OCI-LY1 (cell line): ENCODE results near the gene SLC2A2.

Experiments
- H2AFZ ChIP-seq: fragments of 200-600 bp; sonication (generic), shearing (Covaris generic); 2 replicates; pipeline ENCODE4 v1.6.0; 2014; ENCODE audit warnings: antibody characterized with exemption, mild to moderate bottlenecking, low read length
- H3F3A ChIP-seq: fragments of 200-600 bp; sonication (generic), shearing (Covaris generic); 2 replicates; pipeline ENCODE4 v1.6.0; 2014; ENCODE audit warnings: mild to moderate bottlenecking, antibody characterized with exemption, low read length, moderate library complexity; ENCODE audit not compliant: insufficient read depth
- H3K27ac ChIP-seq: fragments of 200-600 bp; sonication (generic); 2 replicates; pipeline ENCODE4 v1.5.1; 2014; ENCODE audit warnings: low read length, mixed run types, mild to moderate bottlenecking, low read depth; ENCODE audit not compliant: poor library complexity, severe bottlenecking
- H3K27me3 ChIP-seq: fragments of 200-600 bp; sonication (generic); 2 replicates; pipeline ENCODE4 v1.6.0; 2014; ENCODE audit warnings: antibody characterized with exemption, mild to moderate bottlenecking, low read length, moderate library complexity; ENCODE audit not compliant: insufficient read depth
- H3K36me3 ChIP-seq: fragments of 200-600 bp; sonication (generic); 2 replicates; pipeline ENCODE4 v1.6.1; 2014; ENCODE audit warnings: mild to moderate bottlenecking, antibody characterized with exemption, low read length, moderate library complexity, mixed read lengths; ENCODE audit not compliant: insufficient read depth
- H3K4me1 ChIP-seq: fragments of 200-600 bp; sonication (generic); 2 replicates; pipeline ENCODE4 v1.5.1; 2014; ENCODE audit warnings: mild to moderate bottlenecking, low read length, moderate library complexity; ENCODE audit not compliant: insufficient read depth, severe bottlenecking
- H3K4me2 ChIP-seq: fragments of 200-600 bp; sonication (generic), shearing (Covaris generic); 2 replicates; pipeline ENCODE4 v1.6.1; 2014; ENCODE audit warnings: low read length
- H3K4me3 ChIP-seq: fragments of 200-600 bp; sonication (generic); 2 replicates; pipeline ENCODE4 v1.5.1; 2014; ENCODE audit warnings: low read length, low read depth, mild to moderate bottlenecking, mixed read lengths; ENCODE audit not compliant: poor library complexity, severe bottlenecking
- H3K79me2 ChIP-seq: fragments of 200-600 bp; shearing (Covaris generic); 2 replicates; pipeline ENCODE4 v1.6.1; 2016; ENCODE audit warnings: mixed run types, low read length, mixed read lengths; ENCODE audit not compliant: insufficient read depth
- H3K9ac ChIP-seq: fragments of 200-600 bp; sonication (generic), shearing (Covaris generic); 2 replicates; pipeline ENCODE4 v1.6.1; 2014; ENCODE audit warnings: mild to moderate bottlenecking, low read length, mixed read lengths
- H3K9me2 ChIP-seq: fragments of 200-600 bp; sonication (generic), shearing (Covaris generic); 2 replicates; pipeline ENCODE4 v1.6.1; 2014; ENCODE audit warnings: low read depth, mild to moderate bottlenecking, low read length, mixed read lengths
- H3K9me3 ChIP-seq: fragments of 200-600 bp; shearing (Covaris generic); 2 replicates; pipeline ENCODE4 v1.6.1; 2014; ENCODE audit warnings: low read length, mixed read lengths
- H4K20me1 ChIP-seq: fragments of 200-600 bp; sonication (generic), shearing (Covaris generic); 2 replicates; pipeline ENCODE4 v1.6.0; 2016; ENCODE audit warnings: mild to moderate bottlenecking, low read length; ENCODE audit not compliant: insufficient read depth
- CTCF ChIP-seq: fragments of 200-600 bp; sonication (generic), shearing (Covaris generic); IDR thresholded peaks from 2 replicates; pipeline ENCODE4 v1.5.1; 2017; ENCODE audit warnings: mild to moderate bottlenecking, antibody characterized with exemption, low read length, moderate library complexity, mixed read lengths
- EZH2 ChIP-seq: fragments of 200-600 bp; sonication (generic), shearing (Covaris generic); IDR thresholded peaks from 2 replicates; pipeline ENCODE4 v1.8.0; 2017; ENCODE audit warnings: borderline replicate concordance, mixed run types, mild to moderate bottlenecking, antibody characterized with exemption, low read length, moderate library complexity, mixed read lengths

Gene SLC2A2

GRCh38 chr3:170967126-170967525 lies 59.4 kb downstream of the SLC2A2 start:
- no peak overlapping the region for H3K4me3 ChIP-seq
- no peaks in the 10 kb centered on the region for H3K9me2 ChIP-seq

GRCh38 chr3:170966495-170966894 lies 60.0 kb downstream of the SLC2A2 start:
- no peak overlapping the region for H3K4me2 ChIP-seq
- no peaks in the 10 kb centered on the region for H3K79me2 ChIP-seq
- H3K9ac ChIP-seq = no peak overlapping the region
- H3K27ac ChIP-seq = no peak overlapping the region
- H3K27me3 ChIP-seq = no peaks in the 10 kb centered on the region
- H3F3A ChIP-seq = no peaks in the 10 kb centered on the region
- H3K9me2 ChIP-seq = no peaks in the 10 kb centered on the region
- TF ChIP-seq CTCF = no peak
- TF ChIP-seq EZH2 = no peak
- H3K36me3 ChIP-seq = no peaks in the 10 kb centered on the region
- H3K9me3 ChIP-seq = no peaks in the 10 kb centered on the region
- H3K4me3 ChIP-seq = no peak overlapping the region
- no peaks in the 10 kb centered on the region for H3K4me1 ChIP-seq
- H4K20me1 ChIP-seq = no peaks in the 10 kb centered on the region
- H2AFZ ChIP-seq = no peak overlapping the region

More at GRCh38 chr3:170967126-170967525, 59.4 kb downstream of the SLC2A2 start:
- Histone ChIP-seq H3K36me3 (no peaks in the 10 kb centered on the region), H2AFZ (no peak overlapping the region), H3K4me1 (no peaks in the 10 kb centered on the region), H3K9ac (no peak overlapping the region), H3K9me3 (no peaks in the 10 kb centered on the region), H3F3A (no peaks in the 10 kb centered on the region), H4K20me1 (no peaks in the 10 kb centered on the region), H3K27me3 (no peaks in the 10 kb centered on the region), H3K79me2 (no peaks in the 10 kb centered on the region), H3K27ac (no peak overlapping the region), H3K4me2 (no peak overlapping the region)
- TF ChIP-seq EZH2 = no peak
- TF ChIP-seq CTCF = no peak

GRCh38 chr3:170962411-170962810 lies 64.1 kb downstream of the SLC2A2 start:
- Histone ChIP-seq H4K20me1 (no peaks in the 10 kb centered on the region), H3K4me1 (no peaks in the 10 kb centered on the region), H3F3A (no peaks in the 10 kb centered on the region), H3K27ac (no peak overlapping the region), H2AFZ (no peak overlapping the region), H3K4me3 (no peak overlapping the region), H3K27me3 (no peaks in the 10 kb centered on the region), H3K36me3 (no peaks in the 10 kb centered on the region), H3K79me2 (no peaks in the 10 kb centered on the region), H3K9me2 (no peaks in the 10 kb centered on the region), H3K9me3 (no peaks in the 10 kb centered on the region), H3K9ac (no peak overlapping the region), H3K4me2 (no peak overlapping the region)
- TF ChIP-seq CTCF (no peak), EZH2 (no peak)
